GM23248 (cell line): Measurements from ENCODE around the gene ZKSCAN1. TPM values are rescaled to one million over a fixed set of nuclear protein-coding genes. Genes with fewer than 3 reads are reported as not detected.
"Not testable (repeated sequence)": the region's sequence is repeated elsewhere in the genome, so short reads cannot be mapped to it uniquely, and the experiment has no call there.

Source experiments
- DNase-seq: peaks from one replicate; pipeline ENCODE4 v3.0.0-alpha.2; 2015
- H2AFZ ChIP-seq: fragments of 200-600 bp; sonication (generic); 2 replicates; pipeline ENCODE4 v1.6.1; 2016; ENCODE audit warnings: antibody characterized with exemption
- H3F3A ChIP-seq: fragments of 200-600 bp; sonication (generic); 2 replicates; pipeline ENCODE4 v1.6.1; 2016; ENCODE audit warnings: mild to moderate bottlenecking, antibody characterized with exemption, mixed run types; ENCODE audit not compliant: insufficient read depth
- H3K27ac ChIP-seq: fragments of 200-600 bp; sonication (generic); 2 replicates; pipeline ENCODE4 v1.5.1; 2016; ENCODE audit warnings: mild to moderate bottlenecking
- H3K27me3 ChIP-seq: fragments of 200-600 bp; sonication (generic); replicated peaks from 2 replicates; pipeline ENCODE4 v1.6.1; 2016; ENCODE audit warnings: mild to moderate bottlenecking; ENCODE audit not compliant: insufficient read depth
- H3K36me3 ChIP-seq: fragments of 200-600 bp; sonication (generic); 2 replicates; pipeline ENCODE4 v1.6.1; 2016; ENCODE audit warnings: low read depth, mild to moderate bottlenecking
- H3K4me1 ChIP-seq: fragments of 200-600 bp; sonication (generic); 2 replicates; pipeline ENCODE4 v1.6.1; 2016; ENCODE audit warnings: mild to moderate bottlenecking; ENCODE audit not compliant: insufficient read depth
- H3K4me2 ChIP-seq: fragments of 200-600 bp; sonication (generic); one replicate; pipeline ENCODE4 v1.6.1; 2016; ENCODE audit warnings: mild to moderate bottlenecking; ENCODE audit not compliant: unreplicated experiment
- H3K4me3 ChIP-seq: fragments of 200-600 bp; sonication (generic); 2 replicates; pipeline ENCODE4 v1.5.1; 2016; ENCODE audit warnings: mild to moderate bottlenecking
- H3K79me2 ChIP-seq: fragments of 200-600 bp; sonication (generic); 2 replicates; pipeline ENCODE4 v1.6.1; 2016; ENCODE audit warnings: mild to moderate bottlenecking; ENCODE audit not compliant: insufficient read depth
- H3K9ac ChIP-seq: fragments of 200-600 bp; sonication (generic); 2 replicates; pipeline ENCODE4 v1.6.1; 2016; ENCODE audit warnings: mild to moderate bottlenecking
- H3K9me2 ChIP-seq: fragments of 200-600 bp; sonication (generic); 2 replicates; pipeline ENCODE4 v1.6.1; 2016; ENCODE audit warnings: mixed run types, mild to moderate bottlenecking, moderate library complexity; ENCODE audit not compliant: insufficient read depth
- H3K9me3 ChIP-seq: fragments of 200-600 bp; sonication (generic); one replicate; pipeline ENCODE4 v1.6.1; 2017; ENCODE audit warnings: low read depth
- H4K20me1 ChIP-seq: fragments of 200-600 bp; sonication (generic); 2 replicates; pipeline ENCODE4 v1.6.0; 2016; ENCODE audit not compliant: insufficient read depth
- EZH2 ChIP-seq: fragments of 200-600 bp; sonication (generic); IDR thresholded peaks from 2 replicates; pipeline ENCODE4 v1.6.1; 2018; ENCODE audit warnings: antibody characterized with exemption, mild to moderate bottlenecking; ENCODE audit not compliant: insufficient read depth, poor library complexity, severe bottlenecking
- EZH2phosphoT487 ChIP-seq: fragments of 200-600 bp; sonication (generic); IDR thresholded peaks from 2 replicates; pipeline ENCODE4 v1.6.1; 2018; ENCODE audit warnings: antibody characterized with exemption, moderate library complexity, mild to moderate bottlenecking, low read depth; ENCODE audit not compliant: insufficient read depth
- WGBS, 2 experiments: methylation state at CpG; one replicate each; pipeline ENCODE4 v1.1.6; 2015 to 2017; ENCODE audit warnings: low lambda C conversion rate in 2 of 2, low coverage in 1 of 2; ENCODE audit errors: missing lambda C conversion rate in 2 of 2; 5-methylcytosine and 5-hydroxymethylcytosine counted together
- in situ Hi-C: fragments of 300-500 bp; cut with MboI; formaldehyde crosslinking; loops from 2 replicates; pipeline ENCODE4 v1.15.0; 2020
- polyA plus RNA-seq: library from polyadenylated mRNA; unstranded; fragments of >200 nt; fragmentation: Nextera tagmentation; extraction: Ambion mirVana; gene quantifications from 2 replicates; pipeline ENCODE4 v1.2.1, GENCODE V29; 2016
- total RNA-seq: library from RNA; depleted of rRNA; stranded (reverse); fragments of >200 nt; shearing (Covaris generic); gene quantifications from 2 replicates; pipeline ENCODE4 v1.2.3, GENCODE V29; 2014

ZKSCAN1 gene
- total and polyA plus RNA-seq, 2 experiments from 2014 or later = 21.9 to 33.7 TPM

- TF ChIP-seq EZH2phosphoT487 (no peak), EZH2 (no peak)
- Histone ChIP-seq H3F3A (no peaks in the 10 kb centered on the region), H3K9me3 (no peaks in the 10 kb centered on the region), H3K9ac (no peak overlapping the region), H3K9me2 (no peaks in the 10 kb centered on the region), H3K27ac (no peak overlapping the region), H2AFZ (no peak overlapping the region), H3K27me3 (peaks cover 4% of the 10 kb centered on the region), H3K4me2 (no peak overlapping the region), H3K79me2 (no peaks in the 10 kb centered on the region), H3K4me1 (no peaks in the 10 kb centered on the region), H4K20me1 (no peaks in the 10 kb centered on the region), H3K4me3 (no peak overlapping the region), H3K36me3 (no peaks in the 10 kb centered on the region)
- 44 to 67% methylated on average over 1 of the region's 1 CpG for WGBS, 2 experiments
- no peak for DNase-seq
- in situ Hi-C loops = no loop called here
Observed at GRCh38 chr7:99974681-99975080, 40.7 kb upstream of the ZKSCAN1 start.

- no peak within 1 kb of the TSS for H3K4me3 ChIP-seq
- no peak for TF ChIP-seq EZH2phosphoT487
- no peak for TF ChIP-seq EZH2
- peaks cover 4% of the 10 kb centered on the region; the same call in 1 of the 2 replicates for H3K27me3 ChIP-seq
- in situ Hi-C loops = no loop called here
- WGBS, 2 experiments = 63 to 65% methylated on average over 5 of the region's 5 CpGs
- H3K36me3 ChIP-seq = no peaks in the 10 kb centered on the region
- no peaks in the 10 kb centered on the region for H3K9me3 ChIP-seq
- H2AFZ ChIP-seq = no peak within 1 kb of the TSS
- DNase-seq = peak; percentile 21
- H4K20me1 ChIP-seq = no peaks in the 10 kb centered on the region
- H3F3A ChIP-seq = no peaks in the 10 kb centered on the region
- H3K9me2 ChIP-seq = no peaks in the 10 kb centered on the region
- no peaks in the 10 kb centered on the region for H3K4me1 ChIP-seq
- H3K27ac ChIP-seq = no peak within 1 kb of the TSS
- no peak within 1 kb of the TSS for H3K9ac ChIP-seq
- no peak within 1 kb of the TSS for H3K4me2 ChIP-seq
- no peaks in the 10 kb centered on the region for H3K79me2 ChIP-seq
Observed at GRCh38 chr7:99975782-99976521, 39.4 kb upstream of the ZKSCAN1 start, which contains the start of gene AZGP1. Gene AZGP1 (minus strand): TSS chr7:99976031. CDS start chr7:99976020, 11 bp downstream.

GRCh38 chr7:99976626-99977025 is 38.8 kb upstream of the ZKSCAN1 start:
- H3K27me3 ChIP-seq = peaks cover 4% of the 10 kb centered on the region; the same call in 1 of the 2 replicates
- no peak for TF ChIP-seq EZH2
- TF ChIP-seq EZH2phosphoT487 = no peak
- no peaks in the 10 kb centered on the region for H3K4me1 ChIP-seq
- no peaks in the 10 kb centered on the region for H3F3A ChIP-seq
- H3K9me2 ChIP-seq = no peaks in the 10 kb centered on the region
- no peaks in the 10 kb centered on the region for H4K20me1 ChIP-seq
- H3K27ac ChIP-seq = no peak overlapping the region
- 78 to 82% methylated on average over 13 of the region's 13 CpGs for WGBS, 2 experiments
- no peak for DNase-seq
- in situ Hi-C loops = no loop called here
- no peaks in the 10 kb centered on the region for H3K36me3 ChIP-seq
- no peak overlapping the region for H3K9ac ChIP-seq
- H2AFZ ChIP-seq = no peak overlapping the region
- H3K4me3 ChIP-seq = no peak overlapping the region
- no peaks in the 10 kb centered on the region for H3K79me2 ChIP-seq
- no peak overlapping the region for H3K4me2 ChIP-seq
- H3K9me3 ChIP-seq = no peaks in the 10 kb centered on the region

GRCh38 chr7:99979814-99980225 is 35.6 kb upstream of the ZKSCAN1 start:
- H3K27me3 ChIP-seq, H3K4me1 ChIP-seq, H4K20me1 ChIP-seq, H3K9ac ChIP-seq, H3K36me3 ChIP-seq, in situ Hi-C loops, H3F3A ChIP-seq, H3K9me2 ChIP-seq, H3K4me3 ChIP-seq, H3K4me2 ChIP-seq, H2AFZ ChIP-seq, H3K27ac ChIP-seq, H3K79me2 ChIP-seq, H3K9me3 ChIP-seq: not testable (repeated sequence)
- peak; percentile 23 for DNase-seq
- WGBS, 2 experiments = 15 to 16% methylated on average over 10 of the region's 10 CpGs

- in situ Hi-C loops = not testable (repeated sequence)
- 32 to 34% methylated on average over 4 of the region's 4 CpGs for WGBS, 2 experiments
- H3K27me3 ChIP-seq = peaks cover 11% of the 10 kb centered on the region
Observed at GRCh38 chr7:99980448-99980872, 34.9 kb upstream of the ZKSCAN1 start.

GRCh38 chr7:99981066-99981465 is 34.3 kb upstream of the ZKSCAN1 start:
- H3K4me2 ChIP-seq, H3K9ac ChIP-seq, H4K20me1 ChIP-seq, H3K27ac ChIP-seq, H3K79me2 ChIP-seq, H3K4me1 ChIP-seq, H3K9me3 ChIP-seq, H3F3A ChIP-seq, H2AFZ ChIP-seq, H3K36me3 ChIP-seq, H3K9me2 ChIP-seq, H3K4me3 ChIP-seq, in situ Hi-C loops, DNase-seq: not testable (repeated sequence)
- 45 to 53% methylated on average over 7 of the region's 7 CpGs for WGBS, 2 experiments
- peaks cover 14% of the 10 kb centered on the region for H3K27me3 ChIP-seq

More at GRCh38 chr7:99980448-99980872, 34.9 kb upstream of the ZKSCAN1 start:
- H3K9me3 ChIP-seq, H3K4me1 ChIP-seq, H3K36me3 ChIP-seq, H2AFZ ChIP-seq, H3K4me2 ChIP-seq, H3K4me3 ChIP-seq, H3K27ac ChIP-seq, H3F3A ChIP-seq, H3K9ac ChIP-seq, H4K20me1 ChIP-seq, H3K79me2 ChIP-seq, DNase-seq, H3K9me2 ChIP-seq: not testable (repeated sequence)
